C4-2B (cell line): Measurements from ENCODE around the gene SH3BGRL2.

Experiments
- H3K27ac ChIP-seq: fragments of 450-650 bp; 2 replicates; pipeline ENCODE4 v1.5.1; 2017
- ZFX ChIP-seq: fragments of 450-650 bp; IDR thresholded peaks from 2 replicates; pipeline ENCODE4 v1.6.1; 2017
- TF ChIP-seq, protein P1 (sequence below): fragments of 450-650 bp; conservative IDR thresholded peaks from 2 replicates; pipeline ENCODE4 v1.5.1; 2017; ENCODE audit warnings: mild to moderate bottlenecking

The SH3BGRL2 gene

DNA sequence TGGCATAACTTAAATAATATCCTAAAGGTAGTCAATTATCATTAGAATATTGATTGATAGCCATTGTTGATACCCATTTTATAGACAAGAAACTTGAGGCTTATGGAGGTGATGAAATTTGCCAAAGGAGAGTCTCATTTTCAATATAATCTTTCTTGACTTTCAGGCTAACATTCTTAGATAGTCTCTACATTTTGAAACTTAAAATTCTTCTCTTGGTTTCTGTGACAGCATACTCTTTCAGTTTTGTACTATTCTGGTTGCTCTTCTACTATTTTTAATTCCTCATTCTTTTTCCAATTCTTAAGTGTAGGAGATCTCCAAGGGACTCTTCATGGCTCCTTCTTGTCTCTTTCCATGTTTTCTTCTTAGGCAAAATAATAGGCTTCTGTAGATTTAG, 3.7 kb upstream of the SH3BGRL2 start:
- TF ChIP-seq, protein P1, sequence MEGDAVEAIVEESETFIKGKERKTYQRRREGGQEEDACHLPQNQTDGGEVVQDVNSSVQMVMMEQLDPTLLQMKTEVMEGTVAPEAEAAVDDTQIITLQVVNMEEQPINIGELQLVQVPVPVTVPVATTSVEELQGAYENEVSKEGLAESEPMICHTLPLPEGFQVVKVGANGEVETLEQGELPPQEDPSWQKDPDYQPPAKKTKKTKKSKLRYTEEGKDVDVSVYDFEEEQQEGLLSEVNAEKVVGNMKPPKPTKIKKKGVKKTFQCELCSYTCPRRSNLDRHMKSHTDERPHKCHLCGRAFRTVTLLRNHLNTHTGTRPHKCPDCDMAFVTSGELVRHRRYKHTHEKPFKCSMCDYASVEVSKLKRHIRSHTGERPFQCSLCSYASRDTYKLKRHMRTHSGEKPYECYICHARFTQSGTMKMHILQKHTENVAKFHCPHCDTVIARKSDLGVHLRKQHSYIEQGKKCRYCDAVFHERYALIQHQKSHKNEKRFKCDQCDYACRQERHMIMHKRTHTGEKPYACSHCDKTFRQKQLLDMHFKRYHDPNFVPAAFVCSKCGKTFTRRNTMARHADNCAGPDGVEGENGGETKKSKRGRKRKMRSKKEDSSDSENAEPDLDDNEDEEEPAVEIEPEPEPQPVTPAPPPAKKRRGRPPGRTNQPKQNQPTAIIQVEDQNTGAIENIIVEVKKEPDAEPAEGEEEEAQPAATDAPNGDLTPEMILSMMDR, result no peak
- no peak for TF ChIP-seq ZFX
- H3K27ac ChIP-seq, result no peak overlapping the region

DNA sequence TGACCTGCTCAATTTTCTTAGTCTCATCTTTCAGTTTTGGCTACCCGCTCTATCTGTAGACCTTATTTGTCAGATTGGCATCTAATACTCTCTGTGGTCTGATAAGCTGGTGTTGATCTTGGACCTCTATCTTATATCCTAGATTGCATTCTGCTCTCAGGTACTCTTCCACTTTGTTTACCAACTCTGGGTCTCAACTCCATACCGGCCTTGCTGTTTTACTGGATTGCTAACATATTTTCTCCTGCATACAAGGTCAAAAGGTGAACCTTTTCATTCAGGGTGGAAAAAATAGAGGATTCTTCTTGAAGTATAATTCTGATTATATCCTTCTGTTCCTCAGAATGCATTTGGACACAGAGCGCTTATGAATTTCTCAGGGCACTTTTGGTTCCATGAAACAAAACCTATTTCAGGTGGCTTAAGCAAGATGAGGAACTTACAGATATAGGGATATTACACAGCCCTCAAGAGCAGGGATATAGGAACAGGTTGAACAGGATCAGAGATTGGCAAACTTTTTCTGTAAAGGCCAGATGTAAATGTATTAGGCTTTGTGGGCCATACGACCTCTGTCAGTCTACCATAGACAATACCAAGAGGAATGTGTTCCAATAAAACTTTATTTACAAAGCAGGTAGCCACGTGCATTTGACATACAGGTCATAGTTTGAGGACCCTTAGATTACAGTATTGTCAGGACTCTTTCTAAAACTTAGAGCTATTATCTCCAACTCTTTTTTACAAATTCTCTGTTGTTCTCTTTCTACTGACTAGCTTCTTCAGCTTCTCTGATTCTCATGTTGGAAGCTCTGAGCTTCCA, 2.5 kb upstream of the SH3BGRL2 start:
- TF ChIP-seq ZFX, result no peak
- TF ChIP-seq, protein P1, result no peak
- no peak overlapping the region for H3K27ac ChIP-seq

DNA sequence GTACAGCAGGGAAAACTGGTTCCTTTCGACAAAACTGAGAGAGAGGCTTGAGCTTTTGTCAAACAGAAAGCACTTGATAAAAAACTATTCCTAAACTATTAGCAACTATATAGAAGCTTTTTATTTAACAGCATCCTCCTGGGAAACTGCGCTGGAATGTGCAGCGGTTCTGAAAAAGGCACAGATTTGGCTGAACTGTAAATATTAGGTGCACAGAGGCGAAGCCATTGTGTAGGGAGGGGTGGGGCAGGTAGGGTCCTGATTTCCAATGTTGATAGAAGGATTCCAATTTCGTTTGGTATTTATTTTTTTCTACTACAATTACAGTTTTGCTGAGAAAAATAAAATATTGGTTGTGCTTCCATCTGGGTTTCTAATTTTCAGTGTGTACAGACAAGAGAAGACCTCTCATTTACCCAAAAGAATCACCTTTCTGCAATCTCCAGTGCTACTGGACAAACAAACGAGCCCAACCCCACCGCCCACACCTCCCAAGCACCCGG, 698 bp upstream of the SH3BGRL2 start:
- no peak overlapping the region for H3K27ac ChIP-seq
- TF ChIP-seq, protein P1, result no peak
- no peak for TF ChIP-seq ZFX

DNA sequence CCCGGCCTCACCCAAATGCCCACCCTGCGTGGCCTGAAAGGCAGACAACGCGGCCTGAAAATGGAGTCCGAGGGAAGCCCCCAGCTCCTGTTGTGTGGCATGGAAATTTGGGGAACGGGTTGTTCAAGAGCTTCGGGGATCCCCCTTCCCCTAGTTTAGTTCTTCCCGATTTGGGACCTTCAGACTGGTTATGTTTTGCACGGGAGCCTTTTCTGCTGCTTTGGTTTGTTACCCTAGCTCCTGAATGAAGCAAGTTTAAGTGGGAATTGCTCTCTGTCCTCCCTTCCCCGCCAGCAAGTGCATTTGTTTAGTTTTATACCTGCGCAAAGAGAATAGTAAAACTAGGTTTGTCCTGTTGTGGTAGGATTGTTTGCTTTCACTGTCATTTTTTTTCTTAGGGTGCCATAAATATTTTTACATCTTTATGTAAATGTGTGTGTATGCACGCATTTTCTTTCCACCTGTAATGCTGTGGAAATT, 604 bp downstream of the SH3BGRL2 start:
- TF ChIP-seq, protein P1, result no peak
- TF ChIP-seq ZFX, result no peak
- no peak overlapping the region; the same call in 1 of the 2 replicates for H3K27ac ChIP-seq

DNA sequence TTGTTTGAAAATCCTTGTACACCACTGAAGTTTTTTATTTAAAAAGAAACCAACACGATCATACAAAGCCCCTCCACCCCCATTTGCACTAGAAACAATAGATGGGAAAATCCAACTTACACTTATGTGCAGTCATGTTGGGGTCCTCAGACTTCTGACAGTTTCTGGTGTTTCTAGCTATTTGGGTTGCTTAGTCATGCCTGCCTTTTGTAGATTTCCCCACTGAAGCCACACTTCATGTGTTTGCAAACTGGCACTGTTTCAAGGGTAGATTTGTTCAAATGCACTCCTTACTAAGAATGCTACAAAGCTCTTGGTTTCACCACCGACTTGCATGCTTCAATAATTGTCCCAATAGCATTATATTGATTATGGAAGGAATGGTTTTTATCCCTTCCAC, 1.5 kb downstream of the SH3BGRL2 start:
- TF ChIP-seq, protein P1, result no peak
- TF ChIP-seq ZFX, result no peak
- H3K27ac ChIP-seq, result no peak overlapping the region

DNA sequence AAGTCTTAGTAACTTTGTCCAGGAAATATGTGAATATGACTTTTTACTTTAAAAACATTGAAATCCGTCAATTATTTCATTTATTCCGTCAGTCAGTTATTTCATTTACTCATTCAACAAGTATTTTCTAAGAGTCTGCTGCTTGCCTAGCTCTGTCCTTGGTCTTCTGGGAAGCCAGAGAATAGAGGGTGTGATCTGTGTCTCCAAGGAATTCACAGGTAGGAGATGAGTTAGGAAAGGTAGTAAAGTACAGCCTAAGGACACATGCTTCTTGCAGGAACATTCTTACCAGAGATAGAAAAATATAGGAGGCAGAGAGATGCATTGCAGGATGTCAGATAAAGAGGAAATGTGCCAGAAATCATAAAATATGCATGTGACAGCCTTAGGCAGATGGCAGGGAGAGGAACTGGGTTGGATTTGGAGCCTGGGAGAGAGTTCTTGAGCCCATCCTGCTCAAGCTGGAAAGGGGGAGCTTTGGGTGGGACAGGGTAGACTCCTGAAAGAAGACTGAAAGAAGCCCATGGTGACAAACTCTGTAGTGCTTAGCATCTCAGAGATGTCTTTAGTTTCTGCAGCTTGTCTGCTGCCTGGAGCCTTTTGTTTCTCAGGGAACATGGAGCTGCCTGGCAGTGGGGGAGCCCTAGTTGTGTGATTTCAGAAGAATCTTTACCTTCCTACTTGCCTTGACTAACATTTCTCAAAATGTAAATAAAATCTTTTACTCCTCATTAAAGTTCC, 3.5 kb downstream of the SH3BGRL2 start:
- no peak overlapping the region for H3K27ac ChIP-seq
- TF ChIP-seq ZFX, result no peak
- TF ChIP-seq, protein P1, result no peak

DNA sequence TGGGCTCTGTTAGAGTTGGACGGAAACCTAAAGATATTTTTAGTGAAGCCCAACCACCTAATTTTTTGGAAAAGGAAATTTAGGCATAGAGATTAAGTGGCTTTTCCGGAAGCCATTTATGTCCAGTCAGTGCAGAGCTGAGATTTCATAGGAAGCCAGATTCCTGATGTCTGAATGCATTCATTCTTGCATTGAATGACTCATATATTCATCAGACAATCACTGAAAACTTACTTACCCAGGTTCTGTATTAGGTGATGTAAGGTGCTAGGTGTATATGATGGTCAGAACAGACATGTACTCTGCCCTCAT, 4.1 kb downstream of the SH3BGRL2 start:
- TF ChIP-seq ZFX, result no peak
- TF ChIP-seq, protein P1, result no peak
- no peak overlapping the region for H3K27ac ChIP-seq
